K562 (cell line): Measurements from ENCODE around the gene TRIM2. TPM values are rescaled to one million over a fixed set of nuclear protein-coding genes. Genes with fewer than 3 reads are reported as not detected.

Experiments used
- ATAC-seq: fragments of 200-7000 bp; cut with Tn5 transposase; 3 replicates; pipeline ENCODE4 v1.9.1; 2020; ENCODE audit warnings: moderate library complexity
- BruUV-seq: library from RNA; stranded (reverse); fragments of 400-500 nt; replicated peaks from 2 replicates; lab custom pipeline; 2021; lab: Mats Ljungman, UMichigan
- CTCF ChIA-PET: fragments of 300-600 bp; formaldehyde crosslinking; extraction: SDS; loops from one replicate; lab custom pipeline; 2021; ENCODE audit warnings: low intra/inter-chr PET ratio; lab: Yijun Ruan, JAX
- POLR2A ChIA-PET: fragments of 300-600, 350-650 bp; sonication (Branson Sonifier 250); formaldehyde crosslinking; extraction: SDS; loops from one replicate; lab custom pipeline; 2021; ENCODE audit warnings: antibody characterized with exemption, inconsistent platforms; lab: Yijun Ruan, JAX
- DNase-seq, 4 experiments: peaks; one replicate each; pipeline versions ENCODE4 v3.0.0 to v3.0.0-alpha.2; 2011 to 2018; ENCODE audit warnings: low spot score in 3 of 4, mixed read lengths in 3 of 4; ENCODE audit errors: extremely low read depth in 1 of 4
- FAIRE-seq: peaks from 2 replicates; lab custom pipeline; 2011; peaks lifted over from hg19 to GRCh38; lab: Jason Lieb, UNC
- H2AFZ ChIP-seq: 2 replicates; pipeline ENCODE4 v1.6.0; 2011; ENCODE audit warnings: low read depth, low read length, control low read depth, inconsistent platforms
- H3K27ac ChIP-seq: fragments of 200-600 bp; 3 replicates; pipeline ENCODE4 v1.8.0; 2011; ENCODE audit warnings: low read depth, mild to moderate bottlenecking, control low read depth, inconsistent platforms, low read length, moderate library complexity, mixed read lengths; ENCODE audit errors: extremely low read depth
- H3K27me3 ChIP-seq, 2 experiments: fragments of 300-600 bp in 1 of 2; 2 replicates in 1 of 2; 3 replicates in 1 of 2; pipeline versions ENCODE4 v1.6.0 to v1.8.0; 2011; ENCODE audit warnings: inconsistent platforms in 2 of 2, low read length in 2 of 2, mild to moderate bottlenecking in 1 of 2, mixed read lengths in 1 of 2, moderate library complexity in 1 of 2; ENCODE audit not compliant: control insufficient read depth in 2 of 2, insufficient read depth in 2 of 2
- H3K36me3 ChIP-seq: fragments of 300-600 bp; 3 replicates; pipeline ENCODE4 v1.8.0; 2011; ENCODE audit warnings: mild to moderate bottlenecking, low read length, inconsistent platforms; ENCODE audit not compliant: control insufficient read depth, insufficient read depth
- H3K4me1 ChIP-seq, 2 experiments: fragments of 200-600 bp in 1 of 2; replicated peaks in 1 of 2; 2 replicates in 1 of 2; 3 replicates in 1 of 2; pipeline versions ENCODE4 v1.5.1 to v1.8.0; 2011; ENCODE audit warnings: inconsistent platforms in 2 of 2, low read length in 2 of 2, mild to moderate bottlenecking in 1 of 2, mixed read lengths in 1 of 2, moderate library complexity in 1 of 2; ENCODE audit not compliant: control insufficient read depth in 2 of 2, insufficient read depth in 2 of 2
- H3K4me2 ChIP-seq: 2 replicates; pipeline ENCODE4 v1.6.1; 2011; ENCODE audit warnings: low read length, control low read depth, inconsistent platforms, mixed read lengths; ENCODE audit not compliant: insufficient read depth
- H3K4me3 ChIP-seq: fragments of 200-600 bp; sonication (generic), shearing (Covaris generic); 2 replicates; pipeline ENCODE4 v1.5.1; 2016; ENCODE audit warnings: control low read depth, inconsistent platforms
- H3K79me2 ChIP-seq: fragments of 200-600 bp; 3 replicates; pipeline ENCODE4 v1.8.0; 2011; ENCODE audit warnings: low read length, inconsistent platforms; ENCODE audit not compliant: control insufficient read depth, insufficient read depth
- H3K9ac ChIP-seq, 2 experiments: 2 replicates each; pipeline versions ENCODE4 v1.6.0 to v1.6.1; 2011; ENCODE audit warnings: low read depth in 2 of 2, low read length in 2 of 2, control low read depth in 1 of 2, inconsistent platforms in 1 of 2, mild to moderate bottlenecking in 1 of 2, mixed read lengths in 1 of 2; ENCODE audit not compliant: insufficient read depth in 1 of 2
- H3K9me1 ChIP-seq: one replicate; pipeline ENCODE4 v1.6.0; 2011; ENCODE audit warnings: inconsistent platforms, mild to moderate bottlenecking, low read length, moderate library complexity; ENCODE audit not compliant: control insufficient read depth, insufficient read depth
- H3K9me3 ChIP-seq: replicated peaks from 2 replicates; pipeline ENCODE4 v1.5.1; 2011; ENCODE audit warnings: low read depth, low read length, inconsistent platforms; ENCODE audit not compliant: control insufficient read depth, insufficient read depth
- H4K20me1 ChIP-seq: replicated peaks from 2 replicates; pipeline ENCODE4 v1.6.1; 2011; ENCODE audit warnings: low read length, inconsistent platforms, mixed read lengths; ENCODE audit not compliant: control insufficient read depth, insufficient read depth
- C11orf30 ChIP-seq: fragments of 450-650 bp; IDR thresholded peaks from 2 replicates; pipeline ENCODE4 v1.6.1; 2016; ENCODE audit warnings: low read depth, mild to moderate bottlenecking
- EGR1 ChIP-seq: fragments of 450-650 bp; conservative IDR thresholded peaks from 2 replicates; pipeline ENCODE4 v1.6.1; 2017; ENCODE audit warnings: mild to moderate bottlenecking
- FUS ChIP-seq: fragments of 200-400 bp; formaldehyde crosslinking; optimal IDR thresholded peaks from 2 replicates; pipeline ENCODE3; 2017; ENCODE audit warnings: low read depth, low read length
- GATA2 ChIP-seq: sonication (generic); formaldehyde crosslinking; IDR thresholded peaks from 2 replicates; pipeline ENCODE4 v1.4.0; 2020; ENCODE audit warnings: mild to moderate bottlenecking, missing genetic modification reagents
- POLR2B ChIP-seq: fragments of 450-650 bp; IDR thresholded peaks from 2 replicates; pipeline ENCODE4 v1.6.1; 2018; ENCODE audit warnings: low read depth; ENCODE audit not compliant: partially characterized antibody
- SRSF3 ChIP-seq: fragments of 200-400 bp; formaldehyde crosslinking; IDR thresholded peaks from 2 replicates; pipeline ENCODE4 v1.6.1; 2016; ENCODE audit warnings: mild to moderate bottlenecking, low read length, moderate library complexity; ENCODE audit not compliant: insufficient read depth
- ZBTB12 ChIP-seq: fragments of 250-450 bp; sonication (Bioruptor Pico); IDR thresholded peaks from 2 replicates; pipeline ENCODE4 v1.4.0; 2020
- ZNF316 ChIP-seq: fragments of 450-650 bp; IDR thresholded peaks from 2 replicates; pipeline ENCODE4 v1.6.1; 2016
- WGBS: fragments of 100-300 bp; shearing (Covaris generic); methylation state at CpG from one replicate; pipeline ENCODE4 v1.1.6; 2016; ENCODE audit warnings: low coverage, mixed read lengths; ENCODE audit not compliant: insufficient coverage; ENCODE audit errors: missing lambda C conversion rate; 5-methylcytosine and 5-hydroxymethylcytosine counted together
- in situ Hi-C: fragments of 300-500 bp; cut with MboI; formaldehyde crosslinking; loops from 4 replicates; pipeline ENCODE4 v1.15.0; 2018; ENCODE audit warnings: inconsistent platforms, mixed read lengths
- intact Hi-C: fragments of 100-400 bp; cut with micrococcal nuclease; formaldehyde crosslinking; loops from 2 replicates; pipeline ENCODE4 v1.14.2; 2022
- polyA plus RNA-seq, 8 experiments: library from polyadenylated mRNA; depleted of rRNA in 4 of 8; stranded (reverse) in 5 of 8; unstranded in 3 of 8; fragments of >200 nt; fragmentation: Nextera tagmentation in 2 of 8; fragmentation: Illumina TruSeq in 1 of 8; extraction: Ambion mirVana in 2 of 8; extraction: Trizol in 1 of 8; gene quantifications; 2 replicates each; pipeline versions ENCODE4 v1.2.1 to v1.2.3, GENCODE V29; 2011 to 2014; ENCODE audit warnings: inconsistent platforms in 1 of 8, missing spikeins in 1 of 8
- total RNA-seq, 7 experiments: library from RNA; depleted of rRNA in 6 of 7; stranded (reverse); fragments of >200 nt in 6 of 7; fragmentation: Illumina TruSeq in 2 of 7; extraction: Trizol in 2 of 7; gene quantifications; 2 replicates each; pipeline versions ENCODE4 v1.2.1 to v1.2.3, GENCODE V29; 2011 to 2021; ENCODE audit warnings: low replicate concordance in 1 of 7
- TF ChIP-seq, protein P1 (sequence below): sonication (generic); formaldehyde crosslinking; IDR thresholded peaks from 2 replicates; pipeline ENCODE4 v1.9.0; 2022; ENCODE audit warnings: mild to moderate bottlenecking, missing genetic modification reagents
- TF ChIP-seq, protein P2 (sequence below): fragments of 450-650 bp; IDR thresholded peaks from 2 replicates; pipeline ENCODE4 v1.6.1; 2014; ENCODE audit warnings: low read depth, mild to moderate bottlenecking, moderate library complexity, borderline replicate concordance
- TF ChIP-seq, protein P3 (sequence below): fragments of 200-400 bp; formaldehyde crosslinking; IDR thresholded peaks from 2 replicates; pipeline ENCODE4 v1.6.1; 2017; ENCODE audit warnings: mild to moderate bottlenecking, low read depth, low read length, moderate library complexity

TRIM2 gene
- total and polyA plus RNA-seq, 9 of the 15 experiments (the other 6 are each of a cell fraction or from before 2014, with no cell fraction given), result 0.01 to 0.41 (median 0.13) TPM; not detected in 1

- no peaks in the 10 kb centered on the region; a peak in 1 of 5 replicates for H3K4me1 ChIP-seq
- H3K9me3 ChIP-seq, result no peaks in the 10 kb centered on the region
Measured at GRCh38 chr4:153191795-153192363, 12.4 kb upstream of the TRIM2 start.

GRCh38 chr4:153197301-153197700 lies 6.9 kb upstream of the TRIM2 start:
- Histone ChIP-seq H3K9ac (no peak overlapping the region), H3K79me2 (no peaks in the 10 kb centered on the region), H3K9me3 (no peaks in the 10 kb centered on the region), H3K4me1 (no peaks in the 10 kb centered on the region), H3K9me1 (no peaks in the 10 kb centered on the region), H2AFZ (no peak overlapping the region), H3K4me2 (no peak overlapping the region), H3K36me3 (no peaks in the 10 kb centered on the region), H4K20me1 (no peaks in the 10 kb centered on the region), H3K27ac (no peak overlapping the region), H3K27me3 (peaks cover 2 to 14% of the 10 kb centered on the region in 2 experiments; a peak in 3 of 5 replicates), H3K4me3 (no peak overlapping the region)
- BruUV-seq, result no TSS peak
- in situ Hi-C loops (no loop called here), intact Hi-C loops (no loop called here)
- ATAC-seq (no peak), FAIRE-seq (no peak), DNase-seq (no peak)
- CTCF ChIA-PET, result no interaction called here
- POLR2A ChIA-PET, result interaction anchor here (0.9 kb wide), 1 partner anchor 14 kb away, joined by 3 read pairs; no protein-coding TSS in a partner anchor
- WGBS, result 0% methylated on average over 5 of the region's 5 CpGs
- TF ChIP-seq, protein P1, sequence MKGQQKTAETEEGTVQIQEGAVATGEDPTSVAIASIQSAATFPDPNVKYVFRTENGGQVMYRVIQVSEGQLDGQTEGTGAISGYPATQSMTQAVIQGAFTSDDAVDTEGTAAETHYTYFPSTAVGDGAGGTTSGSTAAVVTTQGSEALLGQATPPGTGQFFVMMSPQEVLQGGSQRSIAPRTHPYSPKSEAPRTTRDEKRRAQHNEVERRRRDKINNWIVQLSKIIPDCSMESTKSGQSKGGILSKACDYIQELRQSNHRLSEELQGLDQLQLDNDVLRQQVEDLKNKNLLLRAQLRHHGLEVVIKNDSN (CRISPR knock-in tag), result no peak
- TF ChIP-seq SRSF3 (no peak), GATA2 (CRISPR knock-in tag) (no peak), POLR2B (no peak), FUS (no peak), ZBTB12 (no peak)
- TF ChIP-seq, protein P2, sequence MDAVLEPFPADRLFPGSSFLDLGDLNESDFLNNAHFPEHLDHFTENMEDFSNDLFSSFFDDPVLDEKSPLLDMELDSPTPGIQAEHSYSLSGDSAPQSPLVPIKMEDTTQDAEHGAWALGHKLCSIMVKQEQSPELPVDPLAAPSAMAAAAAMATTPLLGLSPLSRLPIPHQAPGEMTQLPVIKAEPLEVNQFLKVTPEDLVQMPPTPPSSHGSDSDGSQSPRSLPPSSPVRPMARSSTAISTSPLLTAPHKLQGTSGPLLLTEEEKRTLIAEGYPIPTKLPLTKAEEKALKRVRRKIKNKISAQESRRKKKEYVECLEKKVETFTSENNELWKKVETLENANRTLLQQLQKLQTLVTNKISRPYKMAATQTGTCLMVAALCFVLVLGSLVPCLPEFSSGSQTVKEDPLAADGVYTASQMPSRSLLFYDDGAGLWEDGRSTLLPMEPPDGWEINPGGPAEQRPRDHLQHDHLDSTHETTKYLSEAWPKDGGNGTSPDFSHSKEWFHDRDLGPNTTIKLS, result no peak
- TF ChIP-seq, protein P3, sequence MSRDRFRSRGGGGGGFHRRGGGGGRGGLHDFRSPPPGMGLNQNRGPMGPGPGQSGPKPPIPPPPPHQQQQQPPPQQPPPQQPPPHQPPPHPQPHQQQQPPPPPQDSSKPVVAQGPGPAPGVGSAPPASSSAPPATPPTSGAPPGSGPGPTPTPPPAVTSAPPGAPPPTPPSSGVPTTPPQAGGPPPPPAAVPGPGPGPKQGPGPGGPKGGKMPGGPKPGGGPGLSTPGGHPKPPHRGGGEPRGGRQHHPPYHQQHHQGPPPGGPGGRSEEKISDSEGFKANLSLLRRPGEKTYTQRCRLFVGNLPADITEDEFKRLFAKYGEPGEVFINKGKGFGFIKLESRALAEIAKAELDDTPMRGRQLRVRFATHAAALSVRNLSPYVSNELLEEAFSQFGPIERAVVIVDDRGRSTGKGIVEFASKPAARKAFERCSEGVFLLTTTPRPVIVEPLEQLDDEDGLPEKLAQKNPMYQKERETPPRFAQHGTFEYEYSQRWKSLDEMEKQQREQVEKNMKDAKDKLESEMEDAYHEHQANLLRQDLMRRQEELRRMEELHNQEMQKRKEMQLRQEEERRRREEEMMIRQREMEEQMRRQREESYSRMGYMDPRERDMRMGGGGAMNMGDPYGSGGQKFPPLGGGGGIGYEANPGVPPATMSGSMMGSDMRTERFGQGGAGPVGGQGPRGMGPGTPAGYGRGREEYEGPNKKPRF, result no peak

More at GRCh38 chr4:153191795-153192363, 12.4 kb upstream of the TRIM2 start:
- H2AFZ ChIP-seq, result no peak overlapping the region
- DNase-seq (no peak), ATAC-seq (no peak), FAIRE-seq (no peak)
- POLR2A ChIA-PET, result interaction anchor here (0.7 kb wide), 1 partner anchor 16 kb away, joined by 3 read pairs; no protein-coding TSS in a partner anchor
- H3K4me3 ChIP-seq, result no peak overlapping the region
- in situ Hi-C loops (no loop called here), intact Hi-C loops (no loop called here)
- no TSS peak for BruUV-seq
- no peaks in the 10 kb centered on the region for H4K20me1 ChIP-seq
- TF ChIP-seq ZNF316 (peak; percentile 52), EGR1 (no peak), C11orf30 (peak; percentile 43; the same call in 1 of the 2 replicates)
- H3K9ac ChIP-seq, result no peak overlapping the region
- no peak overlapping the region for H3K27ac ChIP-seq
- H3K79me2 ChIP-seq, result no peaks in the 10 kb centered on the region
- peaks cover 18 to 36% of the 10 kb centered on the region in 2 experiments for H3K27me3 ChIP-seq
- no peak overlapping the region for H3K4me2 ChIP-seq
- no peaks in the 10 kb centered on the region for H3K9me1 ChIP-seq
- 1% methylated on average over 5 of the region's 5 CpGs for WGBS
- no peaks in the 10 kb centered on the region for H3K36me3 ChIP-seq
- CTCF ChIA-PET, result no interaction called here
